ENCODE results near the gene LRP1-AS.

The LRP1-AS gene

GRCh38 chr12:57161491-57161890, 14.1 kb upstream of the LRP1-AS start:
- in situ Hi-C loops (cut with MboI; ENCODE audit: low sequenced_read_pairs) = no loop called here

- in situ Hi-C loops (cut with MboI; ENCODE audit: low sequenced_read_pairs) = no loop called here
Observed at GRCh38 chr12:57160741-57161140, 13.3 kb upstream of the LRP1-AS start.

- in situ Hi-C loops (cut with MboI; ENCODE audit: low sequenced_read_pairs) = no loop called here
Observed at GRCh38 chr12:57160040-57160439, 12.6 kb upstream of the LRP1-AS start.

- in situ Hi-C loops (cut with MboI; ENCODE audit: low sequenced_read_pairs) = no loop called here
Observed at GRCh38 chr12:57159311-57159710, 11.9 kb upstream of the LRP1-AS start.

GRCh38 chr12:57158665-57159064, 11.2 kb upstream of the LRP1-AS start:
- in situ Hi-C loops (cut with MboI; ENCODE audit: low sequenced_read_pairs) = no loop called here

- in situ Hi-C loops (cut with MboI; ENCODE audit: low sequenced_read_pairs) = no loop called here
Observed at GRCh38 chr12:57158186-57158585, 10.8 kb upstream of the LRP1-AS start.

DNA sequence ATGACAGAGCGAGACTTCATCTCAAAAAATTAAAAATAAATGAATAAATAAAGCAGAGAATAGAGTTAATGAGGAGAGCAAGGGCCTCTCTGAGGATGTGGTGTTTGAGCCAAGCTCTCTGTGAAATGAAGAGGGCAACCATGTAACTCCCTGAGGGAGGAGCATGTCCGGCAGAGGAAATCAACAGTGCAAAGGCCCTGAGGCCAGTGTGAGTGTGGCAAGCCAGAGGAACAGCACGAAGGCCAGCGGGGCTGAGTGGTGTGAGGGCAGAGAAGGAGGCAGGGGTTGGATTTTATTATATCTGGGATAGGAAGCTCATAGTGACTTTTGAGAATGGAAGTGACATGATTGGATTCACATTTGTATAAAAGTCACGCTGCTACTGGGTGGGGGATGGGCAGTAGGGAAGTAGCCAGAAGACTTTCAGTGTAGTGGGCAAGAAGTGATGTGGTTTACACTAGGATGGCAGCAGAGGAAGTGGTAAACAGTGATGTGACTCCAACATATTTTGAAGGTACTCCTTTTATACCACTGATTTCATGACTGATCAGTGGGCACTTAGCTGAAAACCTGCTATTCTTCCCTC, 10.3 kb upstream of the LRP1-AS start:
- in situ Hi-C loops (cut with MboI; ENCODE audit: low sequenced_read_pairs) = no loop called here

- in situ Hi-C loops (cut with MboI; ENCODE audit: low sequenced_read_pairs) = no loop called here
Observed at GRCh38 chr12:57156701-57157403, 9.4 kb upstream of the LRP1-AS start.

DNA sequence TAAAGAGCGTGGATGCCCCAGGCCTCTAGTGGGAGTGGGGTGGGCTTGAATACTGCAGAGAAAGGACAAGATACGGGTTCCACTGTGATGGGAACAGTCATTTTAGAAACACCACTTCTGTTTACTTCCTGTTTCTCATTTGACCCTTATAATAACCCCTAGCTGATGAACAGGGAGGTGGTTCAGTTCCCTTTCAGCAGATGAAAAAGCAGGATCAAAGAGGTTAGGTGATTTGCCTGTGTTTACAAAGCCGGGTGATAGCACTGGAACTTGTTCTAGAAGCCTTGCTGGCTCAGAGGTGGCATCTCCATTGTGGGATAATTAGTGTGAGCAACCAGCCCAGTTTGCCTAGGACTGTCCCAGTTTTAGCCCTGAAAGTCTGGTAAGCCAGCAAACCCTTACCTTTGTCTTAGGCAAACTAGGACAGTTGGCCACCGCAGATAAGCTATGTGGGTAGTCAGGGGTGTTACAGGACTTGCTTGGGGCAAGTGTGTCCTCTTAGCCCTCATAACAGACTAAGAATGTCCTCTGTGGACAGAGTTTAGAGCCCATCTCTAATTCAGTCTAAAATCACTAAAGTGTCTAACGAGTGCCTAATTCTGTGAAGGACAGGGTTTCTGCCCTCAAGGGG, 7.5 kb upstream of the LRP1-AS start:
- in situ Hi-C loops (cut with MboI; ENCODE audit: low sequenced_read_pairs) = no loop called here

GRCh38 chr12:57154076-57154475, 6.7 kb upstream of the LRP1-AS start:
- in situ Hi-C loops (cut with MboI; ENCODE audit: low sequenced_read_pairs) = no loop called here

- in situ Hi-C loops (cut with MboI; ENCODE audit: low sequenced_read_pairs) = no loop called here
Observed at GRCh38 chr12:57153415-57153997, 6.1 kb upstream of the LRP1-AS start.

- in situ Hi-C loops (cut with MboI; ENCODE audit: low sequenced_read_pairs) = no loop called here
Observed at GRCh38 chr12:57152639-57153038, 5.2 kb upstream of the LRP1-AS start.

DNA sequence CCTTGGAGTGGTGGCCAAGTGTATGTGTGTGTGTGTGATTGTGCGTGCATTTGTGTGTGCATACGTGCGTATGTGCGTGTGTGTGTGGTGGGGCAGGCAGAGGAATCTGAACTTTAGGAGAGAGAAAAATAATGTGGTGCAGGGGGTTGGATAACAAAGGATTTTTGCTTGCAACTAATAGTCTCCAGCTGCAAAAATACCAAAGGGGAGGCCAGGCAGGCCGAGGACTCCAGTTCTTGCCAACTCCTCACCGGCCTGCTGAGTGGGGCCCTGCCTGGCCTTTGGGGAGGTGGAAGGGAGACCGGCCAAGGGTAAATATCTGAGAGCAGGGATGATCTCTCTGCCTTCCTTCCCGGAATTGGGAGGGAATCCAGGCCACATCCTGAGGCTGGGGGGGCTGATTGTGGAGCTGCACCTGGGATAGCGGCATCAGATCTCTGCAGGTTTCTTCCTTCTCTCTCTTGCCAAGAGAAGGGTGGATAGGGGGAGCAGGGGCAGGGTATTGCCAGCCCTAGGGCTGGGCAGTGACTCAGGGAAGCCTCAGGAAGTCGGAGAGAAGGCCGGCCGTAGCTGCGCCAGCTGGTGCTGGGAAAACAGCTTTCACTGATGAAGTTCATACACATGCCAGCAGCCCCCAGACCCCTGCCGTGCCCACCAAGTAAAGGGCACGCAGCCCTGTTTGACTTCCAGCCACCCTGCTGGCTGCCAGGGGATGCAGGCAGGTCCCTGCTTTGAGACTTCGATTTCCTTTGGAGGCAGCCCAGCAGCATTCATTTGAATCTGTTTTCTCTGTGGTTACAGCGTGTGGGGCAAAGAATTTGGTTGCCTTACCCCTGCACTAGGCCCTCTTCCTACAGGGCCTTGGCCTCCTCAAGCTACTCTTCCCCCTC, 4.6 kb upstream of the LRP1-AS start:
- in situ Hi-C loops (cut with MboI; ENCODE audit: low sequenced_read_pairs) = no loop called here

- in situ Hi-C loops (cut with MboI; ENCODE audit: low sequenced_read_pairs) = no loop called here
Observed at GRCh38 chr12:57150400-57151000, 3.1 kb upstream of the LRP1-AS start.

DNA sequence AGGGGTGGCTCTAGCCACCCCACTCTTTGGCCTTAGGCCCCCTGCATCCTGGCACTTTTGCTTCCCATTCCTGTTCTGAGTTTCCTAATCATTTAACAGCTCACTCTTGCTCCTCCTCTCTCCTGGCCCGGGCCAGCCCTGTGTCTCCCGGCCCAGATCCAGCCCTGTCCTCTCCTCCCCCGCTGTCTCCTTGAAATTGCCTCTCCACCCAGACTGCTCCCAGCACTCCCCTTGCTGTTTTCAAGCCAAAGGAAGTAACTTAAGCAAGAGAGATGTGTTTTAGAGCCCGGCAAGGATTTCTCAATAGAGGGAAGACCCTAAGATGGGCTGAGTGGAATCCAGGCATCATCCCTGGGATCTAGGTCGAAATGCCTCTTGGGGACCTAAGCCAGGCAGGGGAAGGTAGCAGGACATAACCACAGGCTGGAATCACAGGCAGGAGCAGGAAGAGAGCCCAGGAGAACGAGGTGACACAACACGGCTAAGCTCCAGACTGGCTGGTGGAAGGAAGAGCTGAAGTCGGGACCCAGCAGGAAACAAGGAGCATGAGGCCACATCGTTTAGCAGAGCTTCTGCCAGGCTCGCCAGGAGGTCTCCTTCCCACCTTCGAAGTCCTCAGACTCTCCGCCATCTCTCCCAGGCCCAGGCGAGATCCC, 2.0 kb upstream of the LRP1-AS start:
- in situ Hi-C loops (cut with MboI; ENCODE audit: low sequenced_read_pairs) = no loop called here

GRCh38 chr12:57148469-57149244, 1.2 kb upstream of the LRP1-AS start:
- in situ Hi-C loops (cut with MboI; ENCODE audit: low sequenced_read_pairs) = no loop called here

DNA sequence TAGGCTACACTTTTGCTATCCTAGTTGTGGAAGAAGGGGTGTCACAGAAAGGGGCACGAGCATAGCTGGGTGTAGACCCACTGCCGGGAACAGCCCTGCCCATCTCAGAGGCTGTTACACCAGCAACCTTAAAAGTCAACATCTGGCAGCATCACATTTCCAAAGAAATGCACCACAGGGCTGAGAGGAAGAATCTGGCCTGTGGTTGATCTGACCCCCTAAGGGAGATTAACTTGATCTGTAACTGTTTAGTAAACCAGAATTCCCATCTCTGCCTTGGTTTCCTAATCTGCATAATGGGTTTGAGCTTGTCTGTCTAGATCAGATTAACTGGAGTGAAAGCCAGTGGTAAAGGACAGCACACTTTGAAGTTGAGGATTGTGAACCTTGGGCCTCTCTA, 1.3 kb downstream of the LRP1-AS start:
- in situ Hi-C loops (cut with MboI; ENCODE audit: low sequenced_read_pairs) = no loop called here

- in situ Hi-C loops (cut with MboI; ENCODE audit: low sequenced_read_pairs) = no loop called here
Observed at GRCh38 chr12:57145460-57146059, 1.9 kb downstream of the LRP1-AS start.

DNA sequence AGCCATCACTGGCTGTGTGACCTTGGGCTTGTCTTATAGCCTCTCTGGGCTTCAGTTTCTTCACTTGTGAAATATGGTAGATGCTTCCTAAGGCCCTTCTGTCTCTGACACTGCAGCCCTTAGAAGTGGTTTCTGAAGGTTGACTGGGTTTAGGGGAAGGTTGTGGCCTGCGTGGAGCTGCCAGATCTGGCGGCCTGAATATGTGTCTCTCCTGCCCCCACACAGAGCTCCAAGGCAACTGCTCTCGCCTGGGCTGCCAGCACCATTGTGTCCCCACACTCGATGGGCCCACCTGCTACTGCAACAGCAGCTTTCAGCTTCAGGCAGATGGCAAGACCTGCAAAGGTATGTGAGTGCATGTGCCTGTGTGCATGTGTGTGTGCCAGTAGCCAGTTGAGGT, 4.0 kb downstream of the LRP1-AS start:
- in situ Hi-C loops (cut with MboI; ENCODE audit: low sequenced_read_pairs) = no loop called here

Data from HL-60/S4 treated with retinoic acid at 250 ng/mL for 4 days and 3 days (cell line).